GM18502 (cell line): Measurements from ENCODE around the gene RSAD1.

Experiments
- ATAC-seq: cut with Tn5 transposase; IDR thresholded peaks from one replicate; pipeline ENCODE4 v1.9.1; 2021; ENCODE audit warnings: mild to moderate bottlenecking; ENCODE audit not compliant: unreplicated experiment, poor library complexity

Gene RSAD1

DNA sequence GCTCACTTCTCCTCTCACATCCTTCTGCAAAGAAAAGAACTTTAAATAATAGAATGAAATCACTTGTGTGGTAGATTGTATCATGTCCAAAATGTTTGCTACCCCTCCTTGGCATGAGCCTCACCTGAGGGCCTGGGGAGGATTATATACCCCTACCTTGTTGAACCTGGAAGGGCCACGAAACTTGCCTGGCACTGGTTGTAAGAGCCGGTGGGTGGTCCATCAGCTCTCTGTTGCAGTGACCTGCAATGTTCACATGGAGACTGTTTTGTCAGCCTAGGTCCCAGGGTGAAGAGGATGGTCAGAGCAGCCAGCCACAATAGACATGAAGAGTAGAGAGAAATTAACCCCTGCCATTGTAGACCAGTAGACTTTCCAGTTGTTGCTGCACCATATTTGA lies 10.2 kb downstream of the RSAD1 start:
- ATAC-seq: no peak

DNA sequence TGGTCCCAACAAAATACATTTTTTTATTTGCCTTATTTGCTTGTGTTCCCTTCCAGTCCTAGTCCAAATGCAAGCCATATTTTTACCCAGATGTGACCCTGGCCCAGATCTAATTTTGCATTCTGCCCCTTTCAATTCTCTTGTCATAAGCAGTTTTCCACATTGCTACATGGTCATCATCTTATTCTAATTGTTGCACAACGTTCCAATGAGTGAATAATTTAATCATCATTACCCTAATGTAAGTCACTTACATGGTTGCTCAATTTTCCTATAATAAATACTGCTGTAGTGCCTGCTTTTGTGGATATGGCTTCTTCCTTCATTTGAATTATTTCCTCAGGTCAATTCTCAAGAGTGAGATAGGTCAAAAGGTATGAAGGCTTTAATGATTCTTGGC lies 12.8 kb downstream of the RSAD1 start:
- no peak for ATAC-seq

DNA sequence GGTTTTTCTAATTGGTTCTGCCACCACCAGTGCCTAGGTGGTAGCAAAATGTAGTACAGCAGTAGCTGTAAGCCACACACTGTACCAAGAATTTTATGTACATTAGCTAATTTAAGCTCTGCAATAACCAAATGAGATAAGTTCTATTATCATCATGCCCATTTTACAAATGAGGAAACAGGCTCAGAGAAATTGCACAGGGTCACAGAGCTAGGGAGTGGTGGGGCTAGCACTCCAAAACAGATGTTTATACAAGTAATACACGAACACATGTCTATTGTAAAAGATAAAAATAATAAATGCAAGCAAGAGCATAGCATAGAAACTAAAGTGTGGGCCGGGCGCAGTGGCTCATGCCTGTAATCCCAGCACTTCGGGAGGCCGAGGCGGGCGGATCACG lies 13.6 kb downstream of the RSAD1 start:
- ATAC-seq: no peak

DNA sequence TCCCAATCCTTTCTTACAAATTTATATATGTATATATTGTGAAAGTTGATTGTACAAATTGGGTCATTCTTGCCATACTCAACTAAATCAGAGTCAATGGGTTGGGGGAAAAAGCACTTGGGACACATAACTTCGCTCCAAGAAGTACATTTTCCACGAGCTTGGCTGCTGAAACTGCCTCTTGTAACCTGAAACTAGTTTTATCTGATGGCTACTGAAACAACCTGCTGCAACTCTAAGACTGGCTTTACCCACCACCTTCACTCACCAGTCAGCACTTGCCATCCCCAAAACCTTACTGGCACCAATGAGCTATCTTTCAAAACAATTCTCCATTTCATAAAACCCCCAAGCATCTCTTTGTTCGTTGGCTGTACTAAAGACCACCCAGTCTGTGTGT lies 15.1 kb downstream of the RSAD1 start:
- no peak for ATAC-seq

GRCh38 chr17:50495217-50495823 lies 16.7 kb downstream of the RSAD1 start:
- no peak for ATAC-seq

- ATAC-seq: no peak
Observed at GRCh38 chr17:50495918-50496317, 17.3 kb downstream of the RSAD1 start.

- ATAC-seq: no peak
Observed at GRCh38 chr17:50498021-50498874, 19.6 kb downstream of the RSAD1 start.

DNA sequence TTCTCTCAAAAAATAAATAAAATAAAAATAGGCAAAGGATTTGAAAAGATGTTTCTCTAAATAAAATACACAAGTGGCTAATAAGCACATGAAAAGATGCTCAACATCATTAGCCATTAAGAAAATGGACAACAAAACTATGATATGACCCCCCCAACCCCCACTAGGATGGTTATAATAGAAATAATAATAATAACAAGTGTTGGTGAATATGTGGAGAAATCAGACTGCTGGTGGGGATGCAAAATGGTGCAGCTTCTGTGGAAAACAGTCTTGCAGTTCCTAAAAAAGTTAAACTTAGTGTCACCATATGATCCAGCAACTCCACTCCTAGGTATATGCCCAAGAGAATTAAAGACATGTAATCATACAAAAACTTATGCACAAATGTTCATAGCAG lies 20.6 kb downstream of the RSAD1 start:
- no peak for ATAC-seq

DNA sequence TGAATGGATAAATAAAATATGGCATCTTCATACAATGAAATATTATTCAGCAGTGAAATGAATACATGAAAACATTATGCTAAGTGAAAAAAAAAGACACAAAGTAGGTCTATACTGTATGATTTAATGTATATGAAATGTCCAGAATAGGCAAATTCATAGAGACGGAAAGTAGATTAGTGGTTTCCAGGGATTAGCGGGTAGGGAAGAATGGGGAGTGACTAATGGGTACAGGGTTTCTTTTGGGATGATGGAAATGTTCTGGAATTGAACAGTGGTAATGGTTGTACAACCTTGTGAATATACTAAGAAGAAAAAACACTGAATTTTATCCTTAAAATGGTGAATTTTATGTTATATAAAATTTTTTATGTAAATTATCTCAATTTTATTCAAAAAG lies 21.1 kb downstream of the RSAD1 start:
- no peak for ATAC-seq

- no peak for ATAC-seq
Observed at GRCh38 chr17:50501054-50501453, 22.4 kb downstream of the RSAD1 start.

DNA sequence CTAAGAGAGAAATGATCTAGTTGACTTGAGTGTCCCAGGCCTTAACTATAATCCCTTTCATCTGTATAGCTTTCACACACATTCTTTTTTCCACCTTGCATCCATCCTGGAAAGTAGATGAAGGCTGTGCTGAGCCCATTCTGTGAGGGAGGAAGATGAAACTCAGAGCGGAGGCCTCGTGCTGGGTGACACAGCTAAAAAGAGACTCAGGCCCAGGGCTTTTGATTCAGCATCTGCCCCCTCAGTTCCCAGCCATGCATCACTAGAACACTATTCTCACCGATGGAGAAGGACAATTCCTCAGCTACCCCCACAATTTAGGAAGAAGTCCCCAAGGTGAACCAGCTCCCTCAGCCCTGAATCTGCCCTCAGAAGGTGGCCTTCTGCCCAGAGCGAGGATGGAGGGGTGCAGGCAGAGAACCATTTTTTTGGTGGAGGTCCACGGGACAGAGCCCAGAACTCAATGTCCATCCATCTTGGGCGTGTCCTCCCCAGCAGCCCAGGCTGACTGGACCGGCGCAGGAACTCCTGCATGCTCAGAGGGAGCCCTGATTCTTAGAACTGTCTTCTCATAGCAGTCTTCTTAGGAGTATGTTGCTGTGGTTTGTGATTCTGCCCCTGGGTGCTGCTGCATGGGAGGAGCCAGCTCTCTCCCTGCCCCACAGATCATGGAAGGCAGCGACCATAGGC lies 23.8 kb downstream of the RSAD1 start:
- no peak for ATAC-seq

DNA sequence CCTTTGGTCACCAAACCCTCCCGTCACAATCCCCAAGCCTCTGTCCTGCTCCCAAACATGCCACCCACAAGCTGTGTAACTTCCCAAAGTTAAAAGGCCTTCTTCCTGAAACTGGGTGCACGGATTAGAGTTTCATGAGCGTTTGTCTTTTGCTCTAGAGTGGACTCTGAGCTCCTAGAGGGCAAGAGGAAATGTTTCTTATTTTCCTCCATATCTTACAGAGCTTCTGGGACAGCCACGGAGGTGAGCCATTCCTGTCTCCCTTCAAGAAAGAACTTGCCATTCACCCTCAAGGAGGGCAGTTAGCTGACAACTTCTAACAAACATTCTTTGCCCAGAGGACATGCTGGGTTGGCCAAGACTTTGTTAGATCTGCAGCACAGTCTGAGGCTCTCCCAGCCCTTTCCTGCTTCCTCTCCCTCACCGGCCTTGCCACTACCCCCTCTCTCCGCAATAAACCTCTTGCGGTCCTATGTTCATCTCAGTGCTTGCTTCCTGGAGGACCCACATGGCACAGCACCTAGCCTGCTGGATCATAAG lies 27.0 kb downstream of the RSAD1 start:
- no peak for ATAC-seq

DNA sequence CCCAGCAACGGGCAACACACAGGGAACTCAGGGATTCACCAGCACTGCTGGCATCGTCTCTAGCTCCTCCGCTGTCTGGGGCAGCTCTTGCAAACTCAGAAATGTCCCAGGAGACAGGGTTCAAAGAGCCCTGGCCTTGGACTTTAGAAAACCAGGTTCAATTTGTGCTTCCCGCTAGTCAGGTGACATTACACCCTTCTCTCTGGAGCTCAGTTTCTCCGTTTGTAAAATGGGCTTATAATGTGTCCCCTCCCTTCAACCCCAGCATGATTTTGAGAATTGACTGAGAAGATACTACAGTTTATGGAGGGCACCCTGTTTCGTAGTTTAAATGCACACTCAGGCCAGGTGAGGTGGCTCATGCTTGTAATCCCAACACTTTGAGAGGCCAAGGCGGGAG lies 27.6 kb downstream of the RSAD1 start:
- no peak for ATAC-seq

GRCh38 chr17:50507871-50508572 lies 29.4 kb downstream of the RSAD1 start, which contains the start of gene MYCBPAP:
TSS of gene MYCBPAP (plus strand) at chr17:50508439. CDS start at chr17:50508675, 236 bp downstream.
- peak; percentile 57 for ATAC-seq

- no peak for ATAC-seq
Observed at GRCh38 chr17:50508573-50509460, 30.2 kb downstream of the RSAD1 start.

DNA sequence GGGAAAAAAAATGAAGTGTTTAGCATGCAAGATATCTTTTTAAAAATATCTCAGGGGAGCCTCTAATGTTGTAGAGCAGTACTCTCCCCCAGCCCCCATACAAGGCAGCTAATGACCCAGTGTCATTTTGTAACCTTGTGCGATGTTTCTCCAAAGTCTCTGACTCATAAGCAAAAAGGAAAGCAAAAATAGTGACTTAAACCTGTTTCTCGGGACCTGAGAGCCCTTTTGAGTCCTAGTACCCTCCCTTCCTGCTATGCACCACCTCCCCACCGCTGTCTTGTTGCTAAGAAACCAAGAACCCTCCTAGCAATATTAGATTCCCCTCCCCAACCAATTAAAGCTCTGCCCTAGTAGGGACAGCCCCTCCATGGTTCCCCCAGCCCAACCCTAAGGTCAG lies 32.4 kb downstream of the RSAD1 start:
- peak; percentile 82 for ATAC-seq

DNA sequence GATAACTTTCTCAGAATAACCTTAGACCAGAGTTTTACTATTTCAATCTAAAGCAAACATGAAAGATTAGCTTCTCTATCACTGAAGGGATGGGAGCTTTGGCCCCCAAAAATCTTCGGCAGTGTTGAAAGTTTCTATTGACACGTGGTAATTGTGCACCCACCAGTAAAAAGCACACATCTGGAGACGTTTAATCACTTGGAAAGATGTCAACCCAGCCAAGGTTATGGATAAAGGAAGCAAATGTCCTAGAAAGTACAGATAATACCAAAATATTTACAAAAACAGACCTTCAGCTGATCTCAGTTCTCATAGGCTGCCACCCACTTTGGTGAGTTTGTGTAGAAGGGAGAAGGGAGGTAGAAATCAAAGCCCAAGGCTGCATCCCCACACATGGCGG lies 34.8 kb downstream of the RSAD1 start:
- ATAC-seq: no peak

DNA sequence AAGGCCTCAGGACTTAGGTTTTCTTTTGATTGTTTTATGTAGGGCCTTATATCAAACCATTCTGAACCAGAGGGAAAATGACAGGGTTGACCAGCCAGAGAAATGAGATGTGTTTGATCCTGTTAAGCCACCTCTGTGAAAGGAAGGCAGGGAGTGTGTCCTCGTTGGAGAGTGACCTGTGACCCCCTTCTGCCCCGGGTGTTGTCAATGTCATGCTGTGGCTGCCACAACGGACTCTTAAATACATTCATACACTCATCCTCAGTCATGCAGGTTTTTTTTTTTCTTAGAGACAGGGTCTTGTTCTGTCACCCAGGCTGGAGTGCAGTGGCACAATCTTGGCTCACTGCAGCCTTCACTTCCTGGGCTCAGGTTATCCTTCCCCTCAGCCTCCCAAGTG lies 35.7 kb downstream of the RSAD1 start:
- no peak for ATAC-seq

DNA sequence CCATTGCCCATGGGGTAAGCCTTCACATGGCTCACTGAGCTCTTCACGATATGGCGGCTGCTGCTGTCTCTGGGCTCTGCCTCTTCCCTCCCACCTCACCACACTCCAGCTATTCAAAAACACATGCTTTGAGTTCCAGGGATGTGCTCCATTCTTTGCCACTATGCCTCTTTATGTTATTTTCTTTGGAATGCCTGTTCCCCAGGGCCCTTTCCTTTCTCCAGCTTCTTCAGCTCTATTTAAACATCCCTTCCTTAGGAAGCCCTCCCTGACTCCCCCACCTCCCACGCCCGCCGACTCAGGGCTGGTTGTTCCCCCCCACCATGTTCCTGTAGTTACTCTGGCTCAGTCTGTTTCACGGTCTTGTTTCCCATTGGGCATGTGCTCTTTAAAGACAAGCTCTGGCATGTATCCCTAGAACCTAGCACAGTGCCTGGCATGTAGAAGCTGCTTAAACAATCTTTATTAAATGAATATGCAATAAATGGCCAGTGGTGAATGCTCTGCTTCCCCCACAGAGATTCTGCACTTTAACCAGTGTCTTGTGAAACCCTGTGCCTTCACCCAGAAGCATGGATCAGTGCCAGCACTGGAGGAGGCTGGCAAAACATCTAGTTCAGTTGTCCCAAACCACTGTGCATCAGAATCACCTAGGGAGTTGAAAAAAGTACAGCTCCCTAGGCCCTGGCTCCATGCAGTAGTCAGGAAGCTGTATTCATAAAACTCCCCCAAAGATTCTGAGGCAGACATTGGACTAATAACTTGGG lies 36.5 kb downstream of the RSAD1 start:
- no peak for ATAC-seq
